Inflammatory macrophage treated with lipopolysaccharide for 1 hour (primary cell): Measurements from ENCODE around the gene ZNF334.

Experiments
- DNase-seq, 2 donors: peaks; one replicate each; pipeline ENCODE4 v3.0.0-alpha.2; 2020 to 2022

Gene ZNF334

GRCh38 chr20:46484954-46485353 lies 28.4 kb downstream of the ZNF334 start:
- no peak for DNase-seq

- no peak for DNase-seq
These were observed 29.5 kb downstream of the ZNF334 start for GRCh38 chr20:46483879-46484278.

- DNase-seq = no peak
These were observed 30.5 kb downstream of the ZNF334 start for GRCh38 chr20:46482864-46483263.

GRCh38 chr20:46477640-46478039 lies 35.7 kb downstream of the ZNF334 start:
- DNase-seq = no peak

DNA sequence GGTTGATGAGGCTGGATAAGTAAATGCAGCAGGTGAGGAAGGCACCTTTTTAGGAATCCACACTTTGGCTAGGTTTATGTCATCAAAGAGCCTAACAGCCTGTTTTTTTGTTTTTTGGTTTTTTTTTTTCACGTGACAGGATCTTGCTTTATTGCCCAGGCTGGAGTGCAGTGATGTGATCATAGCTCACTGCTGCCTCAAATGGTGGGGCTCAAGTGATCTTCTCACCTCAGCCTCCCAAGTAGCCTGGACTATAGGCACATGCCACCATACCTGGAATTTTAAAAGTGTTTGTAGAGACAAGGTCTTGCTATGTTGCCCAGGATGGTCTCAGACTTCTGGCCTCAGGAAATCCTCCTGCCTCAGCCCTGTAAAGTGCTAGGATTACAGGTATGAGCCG lies 36.1 kb downstream of the ZNF334 start:
- DNase-seq = no peak

- no peak for DNase-seq
These were observed 44.9 kb downstream of the ZNF334 start for GRCh38 chr20:46468508-46468907.

GRCh38 chr20:46464451-46464850 lies 48.9 kb downstream of the ZNF334 start:
- no peak for DNase-seq

GRCh38 chr20:46463852-46464251 lies 49.5 kb downstream of the ZNF334 start:
- DNase-seq = no peak

DNA sequence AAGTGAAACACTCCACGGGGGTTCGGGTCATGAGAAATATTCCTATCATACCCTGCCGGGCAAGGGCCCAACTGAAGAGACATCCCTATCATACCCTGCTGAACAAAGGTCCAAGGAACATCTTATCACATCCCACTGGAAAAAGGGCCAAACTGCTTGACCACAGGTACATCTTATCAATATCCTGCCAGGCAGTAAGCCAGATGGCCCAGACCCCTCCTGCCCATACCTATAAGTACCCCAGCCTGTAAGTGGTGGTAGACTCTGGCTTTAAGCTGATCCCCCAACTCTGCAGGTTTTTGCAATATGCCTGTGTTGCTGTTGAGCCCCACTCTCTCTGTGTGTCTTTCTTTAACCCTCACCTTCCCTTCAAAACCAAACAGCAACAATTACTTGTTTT lies 51.6 kb downstream of the ZNF334 start:
- no peak for DNase-seq

DNA sequence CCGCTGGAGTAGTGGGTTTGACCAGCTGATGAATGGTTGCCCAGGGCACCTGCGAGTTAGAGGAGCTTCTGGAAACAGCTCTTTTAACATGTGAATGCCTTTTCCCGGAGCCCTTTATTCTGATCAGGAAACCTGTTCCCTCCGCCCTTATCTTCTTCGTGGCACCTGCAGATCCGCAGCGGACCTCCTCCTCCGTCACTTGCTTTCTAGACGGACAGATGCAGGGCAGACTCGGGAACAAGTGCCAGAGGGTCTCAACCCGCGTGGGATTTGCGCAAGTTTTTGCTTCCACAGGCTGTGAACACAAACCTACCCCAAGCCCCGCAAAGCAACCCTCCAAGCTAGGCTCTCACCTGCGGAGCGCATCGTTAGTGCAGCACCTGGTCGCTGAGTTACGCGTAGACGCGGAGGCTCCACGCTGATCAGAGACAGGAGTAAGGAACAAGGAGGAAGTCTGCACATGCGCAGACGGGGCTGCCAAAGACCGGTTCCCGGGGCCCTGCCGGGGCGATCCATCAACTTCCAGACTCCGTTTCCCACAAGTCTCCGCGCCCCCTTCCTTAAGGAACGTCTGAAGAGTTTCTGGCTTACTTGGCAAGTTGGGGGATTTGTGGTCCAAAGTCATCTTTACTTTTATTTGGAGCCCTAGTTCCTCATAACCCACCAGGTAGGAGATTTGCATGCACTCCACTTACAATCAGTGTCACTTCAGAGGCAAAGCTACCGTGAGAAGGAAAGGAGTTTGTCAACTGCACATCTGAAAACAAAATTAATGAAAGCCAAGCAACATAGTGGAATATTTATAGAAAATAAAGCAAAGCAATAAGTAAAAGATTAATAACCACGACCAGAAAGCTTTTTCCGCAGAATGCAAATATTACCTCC lies 54.3 kb downstream of the ZNF334 start:
- DNase-seq = peak in 1 of 2 donors; percentile 4

DNA sequence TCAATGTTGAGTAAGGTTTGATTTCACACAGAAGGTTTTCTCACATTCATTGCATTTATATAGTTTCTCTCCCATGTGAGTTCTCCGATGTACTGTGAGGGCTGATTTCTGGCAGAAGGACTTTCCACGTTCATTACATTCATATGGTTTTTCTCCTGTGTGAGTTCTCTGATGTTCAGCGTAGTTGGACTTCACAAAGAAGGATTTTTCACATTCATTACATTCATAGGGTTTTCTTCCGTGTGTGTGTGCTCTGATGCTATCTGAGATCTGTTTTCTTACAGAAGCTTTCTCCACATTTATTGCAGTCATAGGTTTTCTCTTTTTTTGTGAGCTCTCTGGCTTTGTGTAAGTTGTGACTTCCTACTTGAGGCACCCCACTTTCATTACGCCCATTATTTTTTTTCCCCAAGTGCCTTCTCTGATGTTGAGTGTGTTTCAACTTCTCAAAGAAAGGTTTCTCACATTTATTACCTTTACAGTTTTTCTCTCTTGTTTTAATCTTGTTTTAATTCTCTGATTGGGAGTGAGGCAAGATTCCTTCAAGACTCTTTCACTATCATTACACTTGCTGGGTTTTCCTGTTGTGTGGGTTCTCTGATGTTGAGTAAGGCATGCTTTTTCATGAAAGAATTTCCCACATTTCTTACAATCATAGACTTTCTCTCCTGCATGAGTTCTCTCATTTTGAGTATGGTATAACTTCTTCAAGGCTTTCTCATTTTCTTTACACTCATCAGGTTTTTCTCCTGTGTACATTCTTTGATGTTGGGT lies 56.9 kb downstream of the ZNF334 start:
- no peak for DNase-seq

DNA sequence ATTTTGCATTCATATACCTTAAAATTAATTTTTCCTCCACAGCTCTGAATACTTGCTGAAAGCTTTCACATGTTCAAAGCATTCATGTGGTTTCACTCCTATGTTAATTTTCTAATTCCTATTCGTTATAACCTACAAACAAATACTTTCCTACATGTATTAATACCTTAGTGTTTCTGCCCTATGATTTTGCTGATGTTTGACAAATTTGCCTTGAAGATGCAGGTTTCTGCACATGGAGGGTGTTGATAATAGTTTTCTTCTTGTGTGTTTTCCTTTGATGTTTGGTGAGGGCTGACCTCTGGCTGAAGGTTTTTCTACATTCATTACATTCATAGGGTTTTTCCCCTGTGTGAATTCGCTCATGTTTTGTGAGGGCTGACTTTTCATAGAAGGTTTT lies 57.6 kb downstream of the ZNF334 start:
- no peak for DNase-seq
